Measurements from ENCODE around the gene UBE2A. TPM values are rescaled to one million over a fixed set of nuclear protein-coding genes. Genes with fewer than 3 reads are reported as not detected.

The UBE2A gene
- total RNA-seq, 2 donors from 2014 or later: 30.2 to 31.9 TPM

DNA sequence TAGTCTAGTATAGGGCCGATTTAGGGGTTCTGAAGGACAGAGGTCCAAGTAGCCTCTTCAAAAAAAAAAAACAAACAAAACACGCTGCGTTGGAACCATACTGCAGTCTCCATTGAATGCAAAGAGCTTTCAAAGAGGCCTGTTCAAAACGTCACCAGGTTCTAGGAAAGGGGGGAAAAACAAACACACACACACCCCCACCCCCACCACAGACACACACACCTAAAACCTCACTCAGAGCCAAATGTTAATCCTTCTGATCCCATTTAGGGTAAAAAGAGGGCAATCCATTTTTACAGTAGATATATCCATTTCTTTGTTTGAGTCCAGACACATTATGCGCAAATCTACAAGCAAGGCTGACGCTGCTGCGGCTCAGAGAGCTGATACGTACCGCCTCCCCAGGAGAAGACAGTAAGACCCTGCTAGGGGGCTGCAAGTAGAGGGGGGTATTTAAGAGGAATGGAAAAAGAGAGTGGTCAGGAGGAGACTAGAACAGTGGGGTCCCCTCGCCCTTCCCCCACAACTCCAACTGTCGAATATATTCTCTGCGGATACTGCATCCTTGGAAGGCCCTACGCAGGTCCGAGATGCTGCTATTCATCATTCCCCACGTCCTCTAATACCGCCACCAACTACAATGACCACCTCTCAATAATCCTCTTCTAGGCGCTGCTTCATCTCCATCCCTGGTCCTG lies 30.6 kb downstream of the UBE2A start:
- peak overlapping the region; percentile 63 to 72 for H3K4me3 ChIP-seq
- no peak for DNase-seq (ENCODE audit: low spot score)
- no peaks in the 10 kb centered on the region for H3K27me3 ChIP-seq
- peaks cover 0 to 5% of the 10 kb centered on the region in 2 donors for H3K4me1 ChIP-seq
- TF ChIP-seq, protein P1, sequence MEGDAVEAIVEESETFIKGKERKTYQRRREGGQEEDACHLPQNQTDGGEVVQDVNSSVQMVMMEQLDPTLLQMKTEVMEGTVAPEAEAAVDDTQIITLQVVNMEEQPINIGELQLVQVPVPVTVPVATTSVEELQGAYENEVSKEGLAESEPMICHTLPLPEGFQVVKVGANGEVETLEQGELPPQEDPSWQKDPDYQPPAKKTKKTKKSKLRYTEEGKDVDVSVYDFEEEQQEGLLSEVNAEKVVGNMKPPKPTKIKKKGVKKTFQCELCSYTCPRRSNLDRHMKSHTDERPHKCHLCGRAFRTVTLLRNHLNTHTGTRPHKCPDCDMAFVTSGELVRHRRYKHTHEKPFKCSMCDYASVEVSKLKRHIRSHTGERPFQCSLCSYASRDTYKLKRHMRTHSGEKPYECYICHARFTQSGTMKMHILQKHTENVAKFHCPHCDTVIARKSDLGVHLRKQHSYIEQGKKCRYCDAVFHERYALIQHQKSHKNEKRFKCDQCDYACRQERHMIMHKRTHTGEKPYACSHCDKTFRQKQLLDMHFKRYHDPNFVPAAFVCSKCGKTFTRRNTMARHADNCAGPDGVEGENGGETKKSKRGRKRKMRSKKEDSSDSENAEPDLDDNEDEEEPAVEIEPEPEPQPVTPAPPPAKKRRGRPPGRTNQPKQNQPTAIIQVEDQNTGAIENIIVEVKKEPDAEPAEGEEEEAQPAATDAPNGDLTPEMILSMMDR (IDR thresholded peaks at IDR 0.05): no peak
- no peaks in the 10 kb centered on the region for H3K9me3 ChIP-seq
- H3K36me3 ChIP-seq: no peaks in the 10 kb centered on the region
- peak overlapping the region; percentile 87 to 91 for H3K27ac ChIP-seq

DNA sequence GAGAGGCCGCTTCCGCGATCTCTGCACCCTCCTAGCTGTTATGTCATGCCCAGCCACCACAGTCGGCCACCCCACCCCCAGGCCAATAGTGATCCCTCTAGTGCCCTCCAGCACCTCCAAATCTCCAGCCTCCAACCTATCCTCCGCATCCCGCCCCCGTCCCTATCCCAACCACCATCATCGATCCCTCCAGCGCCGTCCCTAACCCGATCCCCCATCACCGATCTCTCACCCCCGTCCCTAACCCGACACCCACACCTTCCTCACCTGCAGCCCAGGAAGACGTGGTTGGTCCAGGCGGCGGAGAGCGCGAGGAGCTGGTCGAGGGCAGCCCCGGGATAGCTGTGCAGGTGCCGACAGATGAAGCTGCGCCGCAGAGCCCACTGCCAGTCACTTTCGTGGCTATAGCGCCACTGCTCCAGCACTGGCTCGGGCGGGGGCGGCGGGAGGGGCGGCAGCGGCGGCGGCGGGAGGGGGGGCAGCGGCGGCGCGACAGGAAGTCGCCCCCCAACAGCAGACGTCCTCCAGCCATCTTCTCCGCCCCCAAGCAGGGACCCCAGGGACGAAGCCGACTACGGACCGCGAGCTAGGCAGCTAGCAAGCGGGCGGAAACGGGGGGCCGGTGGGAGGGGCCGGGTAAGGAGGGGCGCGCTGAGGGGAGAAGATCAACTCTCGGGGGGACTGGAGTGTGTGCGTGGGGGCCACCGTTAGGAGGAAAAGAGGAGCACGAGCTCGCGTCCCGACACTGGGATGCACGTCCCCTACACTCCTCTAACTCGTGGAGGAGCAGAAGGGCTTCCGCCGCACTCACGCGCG lies 31.3 kb downstream of the UBE2A start:
- H3K4me3 ChIP-seq: peak overlapping the region; percentile 63 to 72
- TF ChIP-seq, protein P1 (IDR thresholded peaks at IDR 0.05): no peak

DNA sequence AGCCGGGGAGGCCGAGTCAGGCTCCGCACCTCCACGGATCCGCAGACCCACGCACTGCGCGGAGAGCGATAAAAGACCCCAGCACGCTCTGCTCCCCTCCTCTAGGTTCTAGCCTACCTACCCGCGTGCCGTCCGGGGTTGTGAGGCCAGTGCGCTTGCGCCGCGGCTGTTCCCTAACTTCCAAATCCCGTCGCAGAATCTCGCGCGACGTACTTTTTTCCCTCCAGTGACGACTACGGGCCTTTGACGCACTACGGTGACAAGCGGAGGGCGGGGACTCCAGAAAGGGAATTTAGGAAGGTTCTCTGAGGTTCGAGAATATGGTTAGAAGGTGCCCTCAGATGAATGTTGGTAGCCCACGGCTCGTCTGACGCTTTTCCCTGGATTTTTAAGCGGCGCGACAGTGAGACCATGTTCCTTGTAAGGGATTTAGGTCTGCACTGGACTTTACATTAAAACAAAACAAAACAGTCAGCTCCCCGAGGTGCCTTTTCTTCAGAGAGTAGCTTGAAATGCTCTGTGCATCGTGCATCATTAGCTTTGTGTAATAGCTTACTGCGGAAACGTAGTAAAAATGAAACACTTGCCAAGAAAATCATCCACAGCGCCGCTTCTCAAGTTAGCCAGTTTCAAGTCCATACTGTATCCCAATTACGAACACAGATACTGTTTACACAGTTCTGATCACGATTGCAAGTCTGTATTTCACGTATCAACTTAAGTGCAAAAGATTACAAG lies 32.1 kb downstream of the UBE2A start, which contains the start of gene NKRF:
Gene NKRF, minus strand, starts transcription at position 145 of the 738 bp plus-strand sequence.
- Histone ChIP-seq H3K4me3 (peak within 1 kb of the TSS; percentile 63 to 72), H3K27ac (peak within 1 kb of the TSS; percentile 87 to 91), H3K27me3 (no peaks in the 10 kb centered on the region), H3K9me3 (no peaks in the 10 kb centered on the region), H3K36me3 (no peaks in the 10 kb centered on the region), H3K4me1 (peaks cover 0 to 5% of the 10 kb centered on the region in 2 donors)
- TF ChIP-seq, protein P1 (IDR thresholded peaks at IDR 0.05): no peak
- DNase-seq (ENCODE audit: low spot score): peak; percentile 93

More for the DNA sequence above, 31.3 kb downstream of the UBE2A start:
- peak overlapping the region; percentile 87 to 91 for H3K27ac ChIP-seq
- no peak for DNase-seq (ENCODE audit: low spot score)
- H3K27me3 ChIP-seq: no peaks in the 10 kb centered on the region
- H3K9me3 ChIP-seq: no peaks in the 10 kb centered on the region
- H3K4me1 ChIP-seq: peaks cover 0 to 5% of the 10 kb centered on the region in 2 donors
- no peaks in the 10 kb centered on the region for H3K36me3 ChIP-seq

DNA sequence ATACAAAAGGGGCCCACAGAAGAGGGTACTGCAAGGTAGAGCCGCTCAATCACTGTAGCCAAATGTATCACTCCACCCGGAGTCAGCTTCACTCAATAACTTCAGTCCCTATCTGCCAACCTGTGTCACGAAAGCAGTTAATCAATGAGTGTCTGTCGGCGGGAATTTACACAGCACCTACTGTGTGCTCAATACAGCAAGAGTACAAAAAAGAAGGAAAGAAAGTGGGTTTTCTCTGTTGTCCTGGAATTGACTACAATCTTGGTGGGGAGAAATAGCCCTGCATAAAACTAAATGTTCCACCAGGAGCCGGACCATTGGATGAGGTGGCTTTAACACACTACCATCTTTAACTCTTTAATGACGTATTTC lies 32.6 kb downstream of the UBE2A start:
- DNase-seq (ENCODE audit: low spot score): no peak
- no peaks in the 10 kb centered on the region for H3K9me3 ChIP-seq
- H3K4me1 ChIP-seq: peaks cover 0 to 5% of the 10 kb centered on the region in 2 donors
- H3K27me3 ChIP-seq: no peaks in the 10 kb centered on the region
- peak overlapping the region; percentile 87 to 91 for H3K27ac ChIP-seq
- peak overlapping the region; percentile 63 to 72 for H3K4me3 ChIP-seq
- TF ChIP-seq, protein P1 (IDR thresholded peaks at IDR 0.05): no peak
- no peaks in the 10 kb centered on the region for H3K36me3 ChIP-seq

DNA sequence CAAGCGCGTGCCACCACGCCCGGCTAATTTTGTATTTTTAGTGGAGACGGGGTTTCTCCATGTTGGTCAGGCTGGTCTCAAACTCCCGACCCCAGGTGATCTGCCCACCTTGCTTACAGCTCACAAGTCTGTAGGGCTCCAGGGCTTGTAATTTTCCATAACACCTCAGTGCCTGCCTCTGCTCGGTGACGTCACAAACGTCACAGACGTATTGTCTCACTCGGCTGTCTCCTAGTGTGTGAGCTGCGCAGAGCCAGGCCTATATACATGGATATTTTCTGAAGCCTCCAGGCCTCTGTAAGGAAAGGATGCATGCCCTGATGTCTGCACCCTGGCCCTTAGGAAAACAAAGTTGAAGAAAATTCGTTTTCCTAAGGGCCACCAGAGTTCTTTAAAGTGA lies 40.4 kb downstream of the UBE2A start:
- no peak for DNase-seq (ENCODE audit: low spot score)
- TF ChIP-seq, protein P1 (IDR thresholded peaks at IDR 0.05): no peak

More for the DNA sequence above, 40.4 kb downstream of the UBE2A start:
- no peaks in the 10 kb centered on the region for H3K9me3 ChIP-seq
- H3K27ac ChIP-seq: no peak overlapping the region
- H3K4me3 ChIP-seq: no peak overlapping the region
- H3K36me3 ChIP-seq: no peaks in the 10 kb centered on the region
- H3K27me3 ChIP-seq: no peaks in the 10 kb centered on the region
- no peaks in the 10 kb centered on the region for H3K4me1 ChIP-seq
